Suppressor macrophage treated with lipopolysaccharide for 1 hour (primary cell): Measurements from ENCODE around the gene MAGI3.
"Not testable (repeated sequence)": the region's sequence is repeated elsewhere in the genome, so short reads cannot be mapped to it uniquely, and the experiment has no call there.

Experiments
- DNase-seq, 3 donors: peaks; one replicate each; pipeline ENCODE4 v3.0.0-alpha.2; 2020 to 2022

Gene MAGI3

GRCh38 chr1:113401067-113401466, 10.8 kb downstream of the MAGI3 start:
- no peak for DNase-seq

- DNase-seq = no peak
These were observed 11.4 kb downstream of the MAGI3 start for GRCh38 chr1:113401728-113402127.

GRCh38 chr1:113403065-113403464, 12.8 kb downstream of the MAGI3 start:
- no peak for DNase-seq

GRCh38 chr1:113405573-113405972, 15.3 kb downstream of the MAGI3 start:
- DNase-seq = no peak

DNA sequence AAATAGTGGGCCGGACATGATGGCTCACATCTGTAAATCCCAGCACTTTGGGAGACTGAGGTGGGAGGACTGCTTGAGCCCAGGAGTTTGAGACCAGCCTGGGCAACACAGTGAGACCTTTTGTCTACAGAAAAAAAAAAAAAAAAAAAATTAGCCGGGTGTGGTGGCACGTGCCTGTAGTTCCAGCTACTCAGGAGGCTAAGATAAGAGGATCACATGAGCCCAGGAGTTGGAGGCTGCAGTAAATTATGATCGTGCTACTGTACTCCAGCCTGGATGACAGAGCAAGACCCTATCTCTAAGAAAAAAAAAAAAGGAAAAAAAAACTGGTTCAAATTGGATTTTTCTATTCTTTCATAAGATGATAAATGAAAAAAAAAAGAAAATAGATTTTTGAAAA, 15.8 kb downstream of the MAGI3 start:
- DNase-seq = not testable (repeated sequence)

DNA sequence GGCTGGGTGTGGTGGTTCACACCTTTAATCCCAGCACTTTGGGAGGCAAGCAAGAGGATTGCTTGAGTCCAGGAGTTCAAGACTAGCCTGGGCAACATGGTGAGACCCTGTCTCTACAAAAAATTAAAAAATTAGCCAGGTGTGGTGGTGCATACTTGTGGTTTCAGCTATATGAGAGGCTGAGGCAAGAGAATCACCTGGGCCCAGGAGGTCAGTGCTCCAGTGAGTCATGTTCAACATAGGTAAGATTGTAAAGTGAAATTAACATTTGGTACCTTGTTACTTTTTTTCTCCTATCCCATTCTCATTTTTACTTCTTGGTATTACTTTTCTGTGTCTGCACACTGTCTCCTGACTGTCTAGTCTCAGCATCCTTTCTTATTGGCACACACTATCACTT, 19.0 kb downstream of the MAGI3 start:
- no peak for DNase-seq

GRCh38 chr1:113412020-113412419, 21.7 kb downstream of the MAGI3 start:
- not testable (repeated sequence) for DNase-seq

DNA sequence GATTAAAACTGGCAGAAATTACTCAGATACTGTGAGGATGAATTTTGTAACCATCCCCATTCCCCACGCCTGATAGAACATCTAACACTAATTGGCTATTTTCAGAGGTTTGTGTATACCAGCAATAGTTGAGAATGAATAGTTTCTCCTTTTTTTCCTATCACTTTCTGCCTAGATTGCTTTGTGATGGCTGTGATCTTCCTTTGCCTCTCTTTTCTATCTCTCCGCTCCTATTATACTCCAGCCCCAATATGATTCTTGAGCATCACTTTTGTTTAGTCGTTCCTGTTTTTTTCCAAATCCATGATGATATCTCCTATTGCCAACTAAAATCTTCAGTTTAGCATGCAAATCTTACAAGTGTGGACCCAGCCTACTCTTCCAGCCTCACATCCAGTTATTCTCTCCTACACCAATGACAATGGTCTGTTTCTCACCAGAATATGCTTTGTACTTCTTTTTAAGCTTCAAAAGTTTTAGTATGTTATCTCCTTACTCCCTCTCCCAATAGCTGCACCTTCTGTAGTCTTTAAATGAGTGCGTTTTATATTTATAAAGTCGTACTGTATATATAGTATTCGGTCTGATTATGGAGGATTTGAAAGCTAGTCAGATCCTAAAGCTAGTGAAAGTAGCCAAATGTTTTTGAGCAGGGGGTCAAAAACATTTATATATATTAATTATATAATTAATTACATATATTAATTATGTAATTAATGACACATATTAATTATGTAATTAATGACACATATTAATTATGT, 25.2 kb downstream of the MAGI3 start:
- DNase-seq = no peak

GRCh38 chr1:113416071-113416470, 25.8 kb downstream of the MAGI3 start:
- not testable (repeated sequence) for DNase-seq

- no peak for DNase-seq
These were observed 26.2 kb downstream of the MAGI3 start for GRCh38 chr1:113416496-113416895.

DNA sequence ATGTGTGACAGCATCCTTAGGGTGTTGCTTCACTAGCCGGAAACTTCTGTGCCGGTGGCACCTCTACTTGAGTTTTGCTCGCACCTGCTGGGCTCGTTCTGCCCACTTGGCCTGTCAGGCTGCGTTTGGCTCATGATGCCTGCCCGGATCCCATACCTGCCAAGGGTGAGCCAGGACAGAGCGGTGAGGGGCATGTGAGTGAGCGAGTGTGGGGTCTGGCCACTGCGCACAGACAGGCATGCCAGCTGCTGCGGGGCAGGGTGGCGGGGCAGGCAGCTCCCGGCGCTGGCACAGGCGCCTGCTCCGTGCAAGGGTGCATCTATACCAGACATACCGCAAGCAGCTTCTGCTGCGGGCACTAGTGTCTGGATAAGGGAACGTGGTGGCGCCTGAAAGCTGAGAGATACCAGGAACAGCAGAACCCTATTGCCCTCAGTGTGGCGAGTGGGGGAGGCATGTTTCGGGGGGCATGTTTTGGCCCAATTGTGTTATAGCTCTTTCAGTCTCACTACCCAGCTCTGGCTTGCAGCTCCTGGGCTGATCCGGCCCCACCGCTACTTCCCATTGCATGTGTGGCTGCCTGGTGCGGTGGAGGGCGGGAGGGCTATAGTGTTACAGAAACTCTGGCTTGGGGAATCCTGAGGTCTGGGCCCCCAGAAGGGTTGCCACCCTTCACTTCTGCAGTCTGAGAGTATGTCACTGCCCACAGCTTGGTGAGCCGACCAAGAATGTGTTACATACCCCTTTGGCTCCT, 32.2 kb downstream of the MAGI3 start:
- no peak for DNase-seq

DNA sequence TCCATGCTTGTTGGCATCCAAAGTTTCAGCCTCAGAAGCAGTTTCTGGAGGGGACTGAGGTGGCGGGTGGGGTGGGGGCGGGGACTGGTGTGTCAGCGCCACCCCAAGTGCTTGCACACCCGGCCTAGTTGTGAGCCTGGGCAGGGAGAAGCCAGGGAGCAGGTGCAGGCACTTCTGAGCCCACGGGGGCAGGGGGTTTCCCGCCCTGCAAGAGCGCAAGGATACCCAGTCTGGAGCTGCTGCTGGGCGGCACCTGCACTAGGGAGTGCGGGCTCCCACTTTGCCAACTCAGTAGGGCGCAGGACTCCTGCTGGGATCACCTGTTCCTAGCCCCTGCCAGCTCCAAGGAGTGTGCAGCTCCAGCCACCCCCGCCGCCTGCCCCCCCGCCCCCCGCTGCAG, 33.5 kb downstream of the MAGI3 start:
- no peak for DNase-seq

- DNase-seq = no peak
These were observed 39.3 kb downstream of the MAGI3 start for GRCh38 chr1:113429461-113430153.

DNA sequence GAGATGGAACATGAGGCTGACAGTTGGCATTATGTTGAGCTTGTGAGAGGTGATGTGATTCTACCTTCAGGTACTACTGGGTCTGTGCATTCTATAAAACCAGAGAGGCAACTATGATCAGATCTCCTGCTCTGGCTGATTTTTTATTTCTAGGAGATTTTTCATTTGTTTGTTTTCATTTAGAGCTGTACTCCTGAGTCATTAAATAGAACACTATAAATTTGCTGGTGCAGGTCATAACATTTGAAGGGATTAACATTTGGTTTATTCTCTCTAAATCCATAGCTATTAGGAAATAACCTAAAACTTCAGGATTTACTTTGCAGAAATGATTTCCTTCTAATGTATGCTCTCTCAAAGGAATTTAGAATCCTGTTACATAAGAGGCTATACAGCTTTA, 42.9 kb downstream of the MAGI3 start:
- DNase-seq = no peak

- no peak for DNase-seq
These were observed 44.0 kb downstream of the MAGI3 start for GRCh38 chr1:113434081-113434873.

DNA sequence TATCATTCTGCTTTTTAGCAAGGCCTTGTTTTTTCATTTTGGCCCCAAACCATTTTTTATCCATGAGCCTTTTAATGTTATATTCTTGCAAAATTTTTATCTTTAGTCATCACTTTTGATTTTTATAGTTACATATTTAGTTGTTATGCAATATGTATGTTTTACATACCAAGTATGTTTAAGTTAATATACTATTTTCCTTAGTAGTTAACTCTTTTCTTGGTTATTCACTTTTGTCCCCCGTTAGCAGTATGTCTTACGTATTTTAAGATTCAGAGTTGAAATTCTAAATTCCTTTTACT, 44.5 kb downstream of the MAGI3 start:
- no peak for DNase-seq

DNA sequence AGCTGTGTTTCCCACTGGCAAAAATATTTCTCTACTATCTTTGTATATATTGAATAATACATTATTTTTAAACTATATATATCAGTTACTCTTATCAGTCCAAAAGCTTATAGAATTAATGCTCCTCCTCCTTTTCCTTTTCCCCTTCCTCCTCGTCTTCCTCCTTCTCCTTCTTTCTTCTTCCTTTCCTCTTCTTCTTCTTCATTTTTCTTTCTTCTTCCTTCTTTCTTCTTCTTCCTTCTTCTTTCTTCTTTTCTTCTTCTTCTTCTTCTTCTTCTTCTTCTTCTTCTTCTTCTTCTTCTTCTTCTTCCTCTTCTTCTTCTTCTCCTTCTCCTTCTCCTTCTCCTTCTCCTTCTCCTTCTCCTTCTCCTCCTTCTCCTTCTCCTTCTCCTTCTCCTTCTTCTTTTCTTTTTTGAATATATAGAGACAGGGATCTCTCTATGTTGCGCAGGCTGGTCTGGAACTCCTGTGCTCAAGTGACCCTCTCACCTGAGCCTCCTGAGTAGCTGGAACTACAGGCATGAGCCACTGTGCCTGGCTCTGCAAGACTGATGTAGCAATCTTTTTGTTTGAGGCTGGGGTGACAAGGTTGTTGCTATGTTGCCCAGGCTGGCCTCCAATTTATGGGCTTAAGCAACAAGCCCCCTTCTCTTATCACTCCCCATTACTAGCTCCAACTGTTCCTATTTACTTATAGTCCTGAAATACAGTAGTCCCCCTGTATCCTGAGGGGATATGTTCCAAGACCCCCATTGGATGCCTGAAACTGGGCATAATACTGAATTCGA, 47.4 kb downstream of the MAGI3 start:
- DNase-seq = no peak

- peak in 1 of 3 donors; percentile 30 for DNase-seq
These were observed 48.4 kb downstream of the MAGI3 start for GRCh38 chr1:113438505-113439276.

DNA sequence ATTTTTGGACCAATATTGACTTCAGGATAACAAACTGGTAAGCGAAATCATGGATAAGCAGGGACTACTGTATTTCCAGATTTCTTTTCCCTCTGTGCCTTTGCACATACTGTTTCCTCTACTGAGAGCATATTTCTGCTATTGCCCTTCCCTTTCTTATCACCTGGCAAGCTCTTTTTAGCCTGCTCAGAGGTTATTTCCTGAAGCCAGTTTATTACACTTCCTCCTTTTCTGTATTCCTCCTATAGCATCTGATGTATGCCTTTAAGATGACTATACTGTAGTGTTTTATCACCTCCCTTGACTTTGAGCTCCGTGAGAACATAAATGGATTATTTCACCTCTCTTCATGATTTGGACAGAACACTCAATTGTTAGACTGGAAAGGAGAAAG, 49.0 kb downstream of the MAGI3 start:
- DNase-seq = no peak

- DNase-seq = no peak
These were observed 51.8 kb downstream of the MAGI3 start for GRCh38 chr1:113442131-113442530.

- DNase-seq = no peak
These were observed 54.5 kb downstream of the MAGI3 start for GRCh38 chr1:113444857-113445256.

DNA sequence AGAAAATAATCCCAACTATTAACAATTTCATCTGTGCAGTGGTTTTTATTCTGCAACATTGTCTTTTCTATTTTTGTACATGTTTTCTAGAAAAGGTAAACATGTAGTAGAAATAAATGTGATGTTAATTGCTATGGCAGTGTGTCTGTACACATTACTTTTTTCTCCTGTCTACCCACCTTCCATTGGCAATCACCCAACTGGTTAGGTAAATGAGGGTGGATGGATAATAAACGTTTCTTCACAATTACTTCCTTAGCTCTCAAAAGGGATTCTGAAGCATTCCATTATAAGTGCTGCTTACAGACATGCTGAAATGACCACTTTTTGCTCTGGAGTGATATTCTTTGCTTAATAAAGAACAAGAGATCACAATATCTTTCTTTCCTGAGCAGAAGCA, 61.4 kb downstream of the MAGI3 start:
- no peak for DNase-seq
